Fibroblast of gingiva (primary cell): ENCODE results near the gene RPL37.
"Not testable (repeated sequence)": the region's sequence is repeated elsewhere in the genome, so short reads cannot be mapped to it uniquely, and the experiment has no call there.

ENCODE experiments used
- DNase-seq: peaks from one replicate; pipeline ENCODE4 v3.0.0-alpha.2; 2011; ENCODE audit warnings: low read depth

Gene RPL37

DNA sequence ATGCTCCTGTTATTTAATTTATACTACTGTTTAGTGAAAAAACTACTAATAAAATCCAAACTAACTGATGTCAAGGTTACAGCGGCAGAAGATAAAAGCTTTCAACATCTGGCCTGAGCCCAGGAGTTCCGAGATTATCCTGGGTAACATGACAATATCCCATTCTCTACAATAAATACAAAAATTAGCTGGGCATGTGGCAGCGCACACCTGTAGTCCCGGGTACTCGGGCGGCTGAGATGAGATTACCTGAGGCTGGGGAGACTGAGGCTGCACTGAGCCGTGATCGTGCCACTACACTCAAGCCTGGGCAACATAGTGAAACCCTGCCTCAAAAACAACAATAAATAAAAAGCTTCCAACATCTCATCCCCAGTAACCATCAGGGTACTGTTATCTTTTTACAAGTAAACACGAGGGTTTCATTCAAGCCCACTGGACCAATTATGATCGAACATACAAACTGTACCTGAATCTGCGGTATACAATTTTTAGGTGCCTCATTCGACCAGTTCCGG, 1.3 kb downstream of the RPL37 start:
- no peak for DNase-seq

DNA sequence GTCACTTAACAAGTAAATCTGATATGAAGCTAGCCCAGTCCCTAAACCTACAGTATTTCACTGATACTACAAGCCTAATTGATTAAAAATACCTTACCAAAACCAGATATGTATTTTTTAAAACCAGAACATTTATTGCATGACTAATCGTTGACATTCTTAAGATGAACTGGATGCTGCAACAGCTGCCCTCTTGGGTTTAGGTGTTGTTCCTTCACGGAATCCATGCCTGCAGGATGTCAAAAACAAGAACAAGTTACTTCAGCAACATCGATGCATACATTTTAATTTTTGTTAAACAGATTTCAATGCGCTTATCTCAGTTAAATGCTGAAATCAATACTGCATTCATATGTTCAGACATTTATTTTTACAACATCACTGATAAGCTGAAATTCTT, 2.7 kb downstream of the RPL37 start:
- peak; percentile 26 for DNase-seq

DNA sequence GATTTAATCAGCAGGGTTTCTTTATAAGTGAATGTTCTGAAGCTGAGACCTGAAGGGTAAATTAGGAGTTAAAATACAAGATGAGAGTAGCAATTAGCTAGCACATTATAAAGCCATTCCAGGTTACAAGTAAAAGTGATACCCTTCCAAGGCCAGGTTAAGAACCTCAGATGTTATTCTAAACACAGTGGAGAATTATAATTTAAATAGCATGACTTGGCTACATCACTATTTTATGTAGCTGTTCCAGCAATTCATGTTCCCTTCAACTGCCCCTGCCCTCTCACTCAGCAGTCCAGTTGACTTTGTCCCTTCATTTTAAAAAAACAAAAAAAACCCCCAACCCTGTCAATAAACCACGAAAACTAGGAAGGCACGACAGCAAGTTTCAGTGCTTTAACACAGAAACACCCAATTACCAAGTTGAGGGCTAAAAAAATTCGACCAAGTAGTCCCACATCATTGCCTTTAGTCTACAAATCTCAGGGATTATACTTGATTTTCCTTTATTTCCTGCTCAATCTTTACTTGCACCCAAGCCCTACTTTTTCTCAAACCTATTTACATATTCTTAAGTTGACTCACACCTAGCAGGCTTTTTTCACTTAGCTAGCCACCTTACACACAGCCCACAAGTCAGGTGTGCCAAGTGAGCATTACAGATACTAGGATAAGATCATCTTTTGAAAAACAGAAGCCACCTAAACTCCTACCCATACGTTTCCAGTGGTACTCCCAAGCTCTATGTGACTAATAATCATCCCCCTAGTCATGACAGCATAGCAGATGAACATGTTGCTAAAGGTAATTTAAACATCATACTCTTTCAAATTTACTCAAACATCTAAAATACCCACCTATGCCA, 3.4 kb downstream of the RPL37 start:
- no peak for DNase-seq

DNA sequence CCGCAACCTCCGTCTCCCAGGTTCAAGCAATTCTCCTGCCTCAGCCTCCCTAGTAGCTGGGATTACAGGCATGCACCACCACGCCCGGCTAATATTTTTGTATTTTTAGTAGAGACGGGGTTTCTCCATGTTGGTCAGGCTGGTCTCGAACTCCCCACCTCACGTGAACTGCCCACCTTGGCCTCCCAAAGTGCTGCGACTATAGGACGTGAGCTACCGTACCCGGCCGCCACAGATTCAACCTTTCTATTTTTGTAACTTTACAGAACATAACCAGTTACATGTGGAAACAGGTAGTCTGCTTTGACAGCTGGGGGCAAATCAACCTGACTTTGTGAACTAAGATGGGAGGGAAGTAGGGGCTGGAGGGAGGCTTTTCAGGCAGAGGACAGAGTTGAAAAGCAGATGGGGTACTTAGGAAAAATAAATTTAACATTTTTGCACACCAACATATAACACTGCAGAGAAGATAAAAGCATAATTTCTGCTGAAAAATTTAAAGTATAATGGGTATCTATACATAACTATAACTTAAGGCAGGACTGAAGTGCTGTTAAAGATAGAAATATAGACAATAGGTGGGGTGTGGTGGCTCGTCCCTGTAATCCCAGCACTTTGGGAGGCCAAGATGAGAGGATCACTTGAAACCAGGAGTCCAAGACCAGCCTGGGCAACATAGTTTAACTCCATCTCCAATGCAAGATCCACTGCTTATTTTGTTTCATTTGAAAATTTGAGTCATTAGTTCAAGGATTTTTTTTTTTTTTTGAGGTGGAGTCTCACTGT, 5.1 kb downstream of the RPL37 start:
- DNase-seq: no peak

DNA sequence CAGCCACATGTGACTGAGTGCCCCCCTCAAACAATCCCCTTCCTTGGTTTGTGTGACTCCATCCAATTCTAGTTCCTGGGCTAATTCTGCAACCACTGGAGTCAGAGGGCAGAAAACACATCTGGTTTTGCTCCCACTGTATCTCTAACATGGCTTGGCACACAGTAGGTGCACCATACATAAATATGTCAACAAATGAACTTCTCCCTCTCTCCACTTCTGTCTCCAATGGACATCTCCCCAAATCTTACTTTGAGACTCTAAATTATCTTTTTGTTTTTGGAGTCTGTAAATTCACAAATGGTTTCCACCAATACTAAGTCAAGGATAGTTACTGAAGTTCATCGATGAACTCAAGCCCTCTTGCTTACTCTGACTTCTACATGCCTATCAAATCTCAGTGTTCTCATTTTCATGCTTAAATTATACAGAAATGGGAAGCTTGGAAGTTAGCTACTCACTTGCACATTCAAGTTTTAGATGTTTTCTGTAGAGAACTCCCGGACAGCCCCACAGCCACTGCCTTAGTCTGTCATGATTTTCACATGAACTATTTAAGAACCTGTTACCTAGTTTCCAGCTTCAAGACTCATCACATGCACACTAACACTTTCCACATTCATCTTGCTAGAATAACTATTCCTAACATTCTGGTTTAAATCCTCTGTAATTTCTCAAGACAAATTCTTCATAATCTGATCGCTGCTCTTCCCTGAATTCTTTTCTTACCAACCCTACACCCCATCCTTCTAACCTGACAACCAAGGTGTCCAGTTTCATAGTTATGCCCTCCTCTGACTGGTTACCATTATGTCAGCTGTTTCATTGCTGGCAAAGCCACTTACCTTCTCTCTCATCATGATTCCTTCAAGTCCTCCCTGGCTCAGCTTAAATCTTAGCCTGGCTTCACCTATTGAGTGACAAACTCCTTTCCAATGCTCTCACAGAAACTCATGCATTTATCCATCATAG, 6.0 kb downstream of the RPL37 start:
- DNase-seq: no peak

DNA sequence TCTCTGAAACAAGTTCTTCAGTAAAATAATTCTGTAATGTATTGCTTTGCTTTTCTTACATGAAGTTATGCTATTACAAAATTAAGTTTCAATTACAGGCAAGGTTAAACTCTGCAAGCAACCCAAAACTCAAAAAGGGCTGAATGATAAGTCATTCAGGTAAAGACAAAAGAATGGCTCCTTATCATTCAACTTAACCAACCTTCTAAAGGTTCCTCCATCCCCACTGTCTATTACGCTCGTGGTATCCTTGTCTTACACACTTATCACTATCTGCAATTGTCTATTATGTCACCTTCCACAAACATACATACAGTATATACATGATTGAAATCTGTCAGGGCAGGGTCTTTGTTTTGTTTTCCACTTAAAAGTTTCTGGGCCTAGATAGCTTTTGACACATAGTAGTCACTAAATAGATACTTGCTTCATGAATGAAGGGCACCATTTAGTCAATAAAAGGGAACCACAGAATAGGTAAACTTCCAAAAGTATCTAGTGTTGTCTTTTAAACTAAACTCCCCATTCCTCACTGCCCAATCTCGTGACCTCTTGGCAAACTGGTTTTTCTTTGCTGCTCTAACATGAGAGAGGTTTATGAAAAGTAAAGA, 6.9 kb downstream of the RPL37 start:
- no peak for DNase-seq

DNA sequence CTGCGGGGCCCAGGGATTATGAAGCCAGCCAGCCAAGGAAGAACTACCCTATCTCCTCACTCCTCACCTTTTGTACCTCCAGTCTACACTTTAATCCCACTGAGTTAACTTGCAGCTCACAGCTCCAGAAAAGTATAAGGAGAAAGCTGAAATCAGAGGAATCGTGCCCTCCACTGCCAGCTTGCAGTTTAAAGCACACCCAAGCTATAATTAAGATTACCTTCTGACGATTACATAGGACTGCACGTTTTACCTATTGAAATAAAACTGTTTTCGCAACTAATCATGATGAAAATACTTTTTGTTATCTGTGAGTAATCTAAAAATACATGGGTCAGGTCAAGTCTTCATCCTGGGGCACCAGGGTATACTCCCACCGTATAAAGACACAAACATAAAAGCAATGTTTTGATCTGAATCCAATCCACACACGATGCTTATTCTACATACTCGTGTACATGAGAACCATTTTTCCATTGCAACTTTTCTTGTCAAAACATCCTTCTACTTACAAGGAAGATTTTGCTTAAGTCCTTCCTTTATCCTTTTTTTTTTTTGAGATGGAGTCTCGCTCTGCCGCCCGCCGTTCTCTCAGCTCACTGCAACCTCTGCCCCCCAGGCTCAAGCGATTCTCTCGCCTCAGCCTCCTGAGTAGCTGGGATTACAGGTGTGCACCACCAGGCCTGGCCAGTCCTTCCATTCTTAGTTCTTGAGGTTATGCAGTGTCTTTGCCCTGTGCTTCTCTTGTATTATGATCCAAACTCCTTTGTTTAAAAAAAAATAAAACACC, 7.6 kb downstream of the RPL37 start:
- DNase-seq: no peak

DNA sequence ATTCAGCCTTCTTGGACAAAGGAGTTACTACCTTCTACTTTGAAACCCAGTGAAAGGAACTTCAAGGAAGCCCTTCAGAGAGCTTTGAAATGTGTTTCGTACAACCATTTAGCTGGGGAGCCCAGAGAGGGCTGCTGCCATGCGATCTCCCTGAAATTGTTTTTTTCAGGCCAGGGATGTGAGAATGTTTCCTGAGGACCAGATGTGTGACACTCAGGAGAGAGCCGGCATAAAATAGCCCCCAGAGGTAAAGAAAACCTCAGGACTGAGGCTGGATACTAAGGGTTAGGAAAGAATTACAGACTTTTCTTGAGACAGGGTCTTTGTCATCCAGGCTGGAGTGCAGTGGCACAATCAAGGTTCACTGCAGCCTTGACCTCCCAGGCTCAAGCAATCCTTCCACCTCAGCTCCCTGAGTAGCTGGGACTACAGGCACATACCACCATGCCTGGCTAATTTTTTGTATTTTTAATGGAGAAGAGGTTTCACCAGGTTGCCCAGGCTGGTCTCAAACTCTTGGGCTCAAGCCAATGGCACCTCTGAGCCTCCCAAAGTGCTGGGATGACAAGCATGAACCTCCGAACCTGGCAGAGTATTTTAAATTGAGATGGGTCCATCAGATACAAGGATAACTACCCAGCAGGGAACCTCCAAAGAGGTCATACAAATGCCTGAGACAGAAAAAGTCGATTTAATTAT, 8.4 kb downstream of the RPL37 start:
- DNase-seq: no peak

DNA sequence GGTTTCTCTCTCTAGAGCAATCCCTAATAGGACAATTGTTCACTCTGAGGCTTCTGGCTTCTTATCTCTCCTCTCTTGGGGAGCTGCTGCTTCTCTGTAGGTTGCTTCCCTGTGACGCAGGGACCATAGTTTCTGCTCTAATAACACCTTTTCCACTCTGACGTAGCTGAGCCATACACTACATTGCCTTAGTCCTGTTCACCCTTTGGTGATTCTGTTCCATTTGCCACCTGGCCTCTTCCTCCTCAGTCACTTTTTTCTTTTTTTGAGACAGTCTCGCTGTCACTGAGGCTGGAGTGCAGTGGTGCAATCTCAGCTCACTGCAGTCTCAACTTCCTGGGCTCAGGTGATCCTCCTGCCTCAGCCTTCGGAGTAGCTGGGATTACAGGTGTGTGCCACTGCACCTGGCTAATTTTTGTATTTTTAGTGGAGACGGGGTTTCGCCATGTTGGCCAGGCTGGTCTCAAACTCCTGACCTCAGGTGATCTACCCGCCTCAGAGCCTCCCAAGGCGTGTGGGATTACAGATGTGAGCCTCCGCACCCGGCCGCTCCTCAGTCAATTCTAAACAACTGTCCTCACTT, 9.5 kb downstream of the RPL37 start:
- not testable (repeated sequence) for DNase-seq

DNA sequence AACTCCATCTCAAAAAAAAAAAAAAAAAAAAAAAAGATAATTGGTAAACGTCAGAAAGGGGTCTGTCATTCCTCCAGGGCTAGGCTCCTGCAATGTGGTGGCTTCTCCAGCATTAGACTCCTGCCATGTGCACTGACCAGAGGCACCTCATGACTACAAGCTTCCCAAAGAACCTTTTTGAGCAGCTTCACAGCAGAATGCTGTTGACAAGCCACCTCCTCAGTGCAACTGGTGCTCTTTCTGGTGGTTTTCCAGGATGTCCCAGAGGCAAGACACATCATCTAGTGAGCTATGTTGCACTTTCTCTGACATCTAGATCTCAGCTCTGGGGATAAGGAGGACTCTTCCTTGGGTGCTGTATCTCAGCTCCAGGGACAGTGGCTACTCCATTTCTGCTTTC, 11.6 kb downstream of the RPL37 start:
- no peak for DNase-seq

DNA sequence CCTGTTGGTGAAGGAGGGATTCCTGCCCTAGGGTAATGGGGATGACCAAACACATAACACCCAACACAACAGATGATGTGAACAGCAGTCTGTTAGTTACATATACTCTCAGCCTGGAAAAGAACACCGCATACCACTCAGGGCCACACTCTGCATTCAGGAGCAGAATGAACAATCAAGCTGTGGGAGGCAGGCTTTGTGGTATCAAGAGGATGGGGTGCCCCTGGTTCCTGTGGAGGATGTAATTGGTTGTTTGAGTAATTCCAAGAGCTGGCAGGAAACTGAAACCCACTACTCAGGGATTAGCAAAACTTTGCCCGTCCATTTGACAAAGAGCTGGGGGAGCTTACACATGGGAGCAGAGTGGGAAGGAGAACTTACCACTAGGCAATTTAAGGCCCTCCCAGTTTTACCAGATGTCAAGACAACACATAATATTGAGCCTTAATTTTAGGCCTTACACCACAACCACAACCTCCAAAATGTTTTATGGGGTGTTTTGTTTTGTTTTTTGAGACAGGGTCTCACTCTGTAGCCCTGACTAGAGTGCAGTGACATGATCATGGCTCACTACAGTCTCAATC, 21.2 kb downstream of the RPL37 start:
- no peak for DNase-seq

DNA sequence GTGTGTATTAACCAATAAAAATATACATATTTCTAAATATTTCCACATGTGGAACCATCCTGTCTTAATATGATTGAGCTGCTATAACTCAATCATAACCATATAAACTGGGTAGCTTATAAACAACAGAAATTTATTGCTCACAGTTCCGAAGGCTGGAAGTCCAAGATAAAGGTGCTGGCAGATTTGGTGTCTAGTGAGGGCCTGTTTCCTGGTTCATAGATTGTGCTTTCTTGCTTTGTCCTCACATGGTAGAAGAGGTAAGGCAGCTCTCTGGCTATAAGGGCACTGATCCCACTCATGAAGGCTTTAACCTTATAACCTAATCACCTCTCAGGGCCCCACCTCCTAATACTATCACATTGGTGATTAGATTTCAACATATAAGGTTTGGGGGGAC, 22.9 kb downstream of the RPL37 start:
- DNase-seq: no peak

DNA sequence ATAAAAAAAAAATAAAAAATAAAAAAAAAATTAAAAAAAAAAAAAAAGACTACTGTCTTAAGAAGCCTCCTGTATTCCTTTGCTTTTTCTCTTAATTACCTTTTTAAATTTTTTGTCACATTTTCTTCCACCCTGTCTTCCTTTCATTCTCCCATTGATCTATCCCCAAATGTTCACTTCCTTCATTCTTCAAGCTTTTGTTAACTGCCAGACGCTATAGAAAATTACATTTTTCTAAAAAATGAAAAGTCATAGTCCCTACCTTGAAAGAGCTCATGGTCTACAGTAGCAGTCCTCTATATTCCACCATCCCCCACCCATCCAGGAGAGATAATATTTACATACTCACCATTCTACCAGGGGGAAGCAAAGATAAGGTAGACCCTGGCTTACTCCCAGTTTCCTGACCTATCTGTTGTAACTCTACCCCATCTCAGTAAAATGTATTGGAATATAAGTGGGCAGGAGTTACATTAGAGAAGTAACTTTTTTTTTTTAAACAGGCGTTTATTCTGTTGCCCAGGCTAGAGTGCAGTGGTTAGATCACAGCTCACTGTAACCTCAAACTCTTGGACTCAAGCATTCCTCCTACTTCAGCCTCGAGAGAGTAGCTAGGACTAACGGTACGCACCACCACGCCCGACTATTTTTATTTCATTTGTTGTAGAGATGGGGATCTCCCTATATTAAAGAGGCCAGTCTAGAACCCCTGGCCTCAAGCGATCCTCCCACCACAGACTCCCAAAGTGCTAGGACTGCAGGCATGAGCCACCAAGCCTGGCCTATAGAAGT, 33.1 kb downstream of the RPL37 start:
- no peak for DNase-seq

DNA sequence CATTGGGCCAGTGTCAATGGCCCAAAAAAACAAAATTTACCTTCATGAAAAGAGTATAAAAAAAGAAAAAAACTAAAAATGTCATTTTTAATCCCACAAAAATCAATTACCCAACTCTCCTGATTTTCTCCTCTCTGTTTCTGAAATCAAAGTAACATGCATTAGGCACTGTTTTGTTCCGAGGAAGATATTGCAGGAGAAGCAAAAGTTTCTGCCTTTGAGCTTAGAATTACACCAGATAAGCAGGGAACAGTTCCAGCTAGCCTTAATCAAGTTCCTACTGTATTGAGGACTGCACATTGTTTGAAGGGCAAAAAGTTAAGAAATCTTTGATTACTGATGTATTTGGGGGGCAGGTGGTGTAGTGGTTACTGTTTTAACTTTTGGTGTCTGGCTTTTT, 35.8 kb downstream of the RPL37 start:
- DNase-seq: peak; percentile 24

DNA sequence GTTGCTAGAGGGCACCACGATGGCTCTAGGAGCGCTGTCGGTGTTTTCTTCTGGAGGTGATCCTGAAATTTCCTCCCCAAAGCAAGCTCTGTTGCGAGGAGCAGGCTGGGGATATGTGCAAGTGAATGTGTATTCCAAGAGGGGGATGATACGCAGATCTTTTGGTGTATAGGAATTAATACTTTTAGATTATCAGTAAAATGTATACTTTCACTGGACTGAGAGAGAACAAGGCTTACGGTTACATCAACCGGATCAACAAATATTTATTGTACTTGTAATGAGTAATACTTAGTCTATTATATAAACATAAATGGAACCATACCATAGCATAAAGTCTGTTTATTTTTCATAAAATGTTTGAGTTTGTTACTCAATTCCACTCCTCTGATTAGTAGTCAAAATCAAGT, 36.2 kb downstream of the RPL37 start:
- DNase-seq: peak; percentile 60

DNA sequence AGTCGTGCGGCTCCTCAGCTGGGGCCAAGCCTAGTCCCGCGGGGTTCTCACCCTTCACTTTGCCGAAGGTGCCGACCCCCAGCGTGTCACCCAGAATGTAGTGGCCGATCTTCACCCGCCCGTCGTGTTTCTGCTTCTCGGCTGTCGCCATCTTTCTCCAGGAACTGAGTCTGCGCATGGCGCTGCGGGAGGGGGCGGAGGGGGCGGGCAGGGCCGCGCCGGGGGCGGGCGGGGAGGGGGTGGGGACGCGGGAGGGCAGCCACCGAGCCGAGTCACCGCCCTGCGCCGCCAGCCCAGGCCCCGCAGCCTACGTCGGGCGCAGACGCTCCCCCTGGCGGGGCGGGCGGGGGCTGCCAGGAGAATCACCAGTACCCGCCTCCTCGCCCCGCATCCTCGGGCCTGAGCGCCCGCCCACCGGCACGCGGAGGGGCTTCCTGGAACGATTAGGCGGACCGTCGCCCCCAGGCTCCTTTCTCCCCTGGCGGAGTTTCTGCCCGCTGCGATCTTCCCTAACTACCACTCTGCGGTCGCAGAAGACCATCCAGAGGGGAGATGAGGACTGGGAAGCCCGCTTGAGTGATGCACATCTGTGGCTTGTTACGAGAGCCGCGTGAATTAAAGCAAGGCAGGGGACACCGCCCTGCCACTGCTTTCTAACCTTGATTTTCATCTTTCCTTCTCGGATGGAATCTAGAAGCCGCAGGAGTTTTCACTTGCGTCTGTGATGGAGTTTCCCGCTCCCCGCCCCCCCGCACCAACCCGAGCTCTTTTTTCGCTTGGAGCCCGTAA, 36.8 kb downstream of the RPL37 start, which contains the start of gene PRKAA1:
Gene PRKAA1 (minus strand): TSS at position 363 of the 789 bp plus-strand sequence. CDS start 185 bp downstream, at position 178.
- DNase-seq: peak; percentile 87

DNA sequence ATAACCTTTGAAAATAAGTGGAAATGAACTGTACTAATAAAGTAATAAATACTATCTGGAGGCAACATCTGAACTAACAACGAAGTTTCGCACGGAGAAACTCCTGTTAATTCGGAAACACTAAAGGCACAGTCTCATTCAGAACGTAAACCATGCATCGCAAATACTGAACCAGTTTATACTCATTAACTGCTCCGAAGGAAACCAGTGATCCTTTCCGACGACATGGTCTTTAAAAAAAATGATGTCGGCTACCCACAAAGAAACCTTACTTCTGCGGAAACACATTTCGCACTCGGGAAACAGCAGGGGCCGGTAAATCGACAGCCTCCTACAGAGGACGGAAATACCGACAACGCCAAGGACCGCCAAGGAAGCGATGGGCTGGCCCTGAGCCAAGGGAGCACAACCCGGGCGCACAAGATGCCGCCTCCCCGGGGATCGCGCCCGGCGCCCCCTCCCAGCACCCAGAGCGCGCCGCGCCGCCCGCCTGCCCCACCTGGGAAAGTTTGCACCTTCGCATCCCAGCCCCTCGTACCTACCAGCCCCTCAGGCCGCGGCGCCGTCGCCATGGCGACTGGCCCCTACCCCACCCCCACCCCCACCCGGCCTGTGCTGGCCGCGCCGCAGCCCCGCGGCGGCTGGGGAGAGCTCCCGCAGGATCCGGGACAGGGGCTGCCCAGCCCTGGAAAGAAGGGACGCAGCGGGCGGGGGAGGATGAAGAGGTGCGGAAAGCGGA, 37.6 kb downstream of the RPL37 start:
- peak; percentile 58 for DNase-seq
